ENCODE measurements around the gene TM2D1. TPM values are rescaled to one million over a fixed set of nuclear protein-coding genes. Genes with fewer than 3 reads are reported as not detected.
A peak's percentile ranks its signal among the peaks of the same experiment; 100 is the strongest.

Gene TM2D1
- total and polyA plus RNA-seq, 4 donors, result 13.7 to 33.4 (median 25.7) TPM

GRCh38 chr1:61709908-61710289, 15.0 kb downstream of the TM2D1 start:
- DNase-seq (ENCODE audit: low spot score), result no peak

GRCh38 chr1:61708953-61709907, 15.7 kb downstream of the TM2D1 start:
- Histone ChIP-seq H3K36me3 (ENCODE audit: control insufficient read depth in 4 of 4, insufficient read depth in 3 of 4, low read depth in 1 of 4, low read length in 3 of 4) (peaks cover 2 to 18% (median 10%) of the 10 kb centered on the region in 4 donors), H3K9me3 (ENCODE audit: control insufficient read depth in 4 of 4, low read length in 3 of 4) (no peaks in the 10 kb centered on the region), H3K9ac (ENCODE audit: low read depth in 1 of 2, low read length in 2 of 2) (no peak overlapping the region), H3K4me1 (ENCODE audit: control insufficient read depth in 4 of 4, insufficient read depth in 4 of 4, low read length in 3 of 4) (peaks cover 0 to 5% (median 3%) of the 10 kb centered on the region in 4 donors), H3K27me3 (ENCODE audit: control insufficient read depth in 4 of 4, insufficient read depth in 4 of 4, low read length in 3 of 4) (no peaks in the 10 kb centered on the region), H3K27ac (ENCODE audit: low read depth in 1 of 2, low read length in 2 of 2) (no peak overlapping the region), H3K4me3 (ENCODE audit: low read depth in 1 of 3, low read length in 3 of 3) (no peak overlapping the region)
- no peak for DNase-seq (ENCODE audit: low spot score)
- TF ChIP-seq FOXA1 (IDR thresholded peaks at IDR 0.05) (no peak), MAX (IDR thresholded peaks at IDR 0.05) (no peak), RXRA (IDR thresholded peaks at IDR 0.05) (no peak), GABPA (IDR thresholded peaks at IDR 0.05 in 1 of 2, conservative IDR thresholded peaks at IDR 0.05 in 1 of 2) (no peak), NR2F2 (IDR thresholded peaks at IDR 0.05) (no peak), TAF1 (conservative IDR thresholded peaks at IDR 0.05) (no peak), SP1 (IDR thresholded peaks at IDR 0.05) (no peak)
- WGBS, result 89% methylated on average over 7 of the region's 7 CpGs

More at GRCh38 chr1:61709908-61710289, 15.0 kb downstream of the TM2D1 start:
- Histone ChIP-seq H3K27ac (ENCODE audit: low read depth in 1 of 2, low read length in 2 of 2) (no peak overlapping the region), H3K4me3 (ENCODE audit: low read depth in 1 of 3, low read length in 3 of 3) (no peak overlapping the region), H3K4me1 (ENCODE audit: control insufficient read depth in 4 of 4, insufficient read depth in 4 of 4, low read length in 3 of 4) (peaks cover 0 to 5% (median 3%) of the 10 kb centered on the region in 4 donors), H3K9ac (ENCODE audit: low read depth in 1 of 2, low read length in 2 of 2) (no peak overlapping the region), H3K36me3 (ENCODE audit: control insufficient read depth in 4 of 4, insufficient read depth in 3 of 4, low read depth in 1 of 4, low read length in 3 of 4) (peaks cover 2 to 18% (median 8%) of the 10 kb centered on the region in 4 donors), H3K27me3 (ENCODE audit: control insufficient read depth in 4 of 4, insufficient read depth in 4 of 4, low read length in 3 of 4) (no peaks in the 10 kb centered on the region), H3K9me3 (ENCODE audit: control insufficient read depth in 4 of 4, low read length in 3 of 4) (no peaks in the 10 kb centered on the region)
- TF ChIP-seq SP1 (IDR thresholded peaks at IDR 0.05) (peak; percentile 22), CTCF (IDR thresholded peaks at IDR 0.05; ENCODE audit: low read depth, low read length, missing input control) (no peak), HNF4G (IDR thresholded peaks at IDR 0.05) (peak; percentile 61), HNF4A (conservative IDR thresholded peaks at IDR 0.05) (peak; percentile 81 to 90)
- WGBS, result 61% methylated on average over 2 of the region's 2 CpGs

- Histone ChIP-seq H3K27ac (ENCODE audit: low read depth in 1 of 2, low read length in 2 of 2) (no peak overlapping the region), H3K9me3 (ENCODE audit: control insufficient read depth in 4 of 4, low read length in 3 of 4) (no peaks in the 10 kb centered on the region), H3K4me1 (ENCODE audit: control insufficient read depth in 4 of 4, insufficient read depth in 4 of 4, low read length in 3 of 4) (peaks cover 0 to 11% (median 8%) of the 10 kb centered on the region in 4 donors), H3K36me3 (ENCODE audit: control insufficient read depth in 4 of 4, insufficient read depth in 3 of 4, low read depth in 1 of 4, low read length in 3 of 4) (peaks cover 5 to 21% (median 14%) of the 10 kb centered on the region in 4 donors), H3K27me3 (ENCODE audit: control insufficient read depth in 4 of 4, insufficient read depth in 4 of 4, low read length in 3 of 4) (no peaks in the 10 kb centered on the region), H3K9ac (ENCODE audit: low read depth in 1 of 2, low read length in 2 of 2) (no peak overlapping the region), H3K4me3 (ENCODE audit: low read depth in 1 of 3, low read length in 3 of 3) (no peak overlapping the region)
- WGBS, result 22% methylated on average over 3 of the region's 3 CpGs
- no peak for DNase-seq (ENCODE audit: low spot score)
- TF ChIP-seq FOXA1 (IDR thresholded peaks at IDR 0.05) (no peak), RXRA (IDR thresholded peaks at IDR 0.05) (peak; percentile 26 to 41)
Measured at GRCh38 chr1:61699911-61700851, 24.8 kb downstream of the TM2D1 start.

All from liver (tissue), 9 donors.